Kidney (tissue), 14 donors: ENCODE results near the gene PVALB. TPM values are rescaled to one million over a fixed set of nuclear protein-coding genes. Genes with fewer than 3 reads are reported as not detected.

Source experiments
- DNase-seq, 5 donors: peaks; one replicate each; pipeline ENCODE4 v3.0.0-alpha.2; 2013 to 2020
- FAIRE-seq: peaks from 2 replicates; lab custom pipeline; 2012; peaks lifted over from hg19 to GRCh38; lab: Jason Lieb, UNC
- H3K27ac ChIP-seq, 2 donors: one replicate each; pipeline ENCODE4 v1.7.0; 2013; ENCODE audit warnings: low read depth in 2 of 2, low read length in 2 of 2, inconsistent platforms in 1 of 2
- H3K27me3 ChIP-seq: one replicate; pipeline ENCODE4 v1.7.1; 2013; ENCODE audit warnings: low read length, inconsistent platforms; ENCODE audit not compliant: control insufficient read depth, insufficient read depth
- H3K36me3 ChIP-seq, 3 donors: one replicate each; pipeline versions ENCODE4 v1.7.0 to v1.7.1; 2013; ENCODE audit warnings: low read length in 3 of 3, control low read depth in 1 of 3, inconsistent platforms in 1 of 3; ENCODE audit not compliant: insufficient read depth in 3 of 3, control insufficient read depth in 2 of 3
- H3K4me1 ChIP-seq, 3 donors: one replicate each; pipeline versions ENCODE4 v1.7.0 to v1.7.1; 2013; ENCODE audit warnings: low read length in 3 of 3, inconsistent platforms in 1 of 3, low read depth in 1 of 3; ENCODE audit not compliant: control insufficient read depth in 2 of 3, insufficient read depth in 2 of 3
- H3K4me3 ChIP-seq, 3 donors: one replicate each; pipeline versions ENCODE4 v1.7.0 to v1.8.1; 2013; ENCODE audit warnings: low read length in 3 of 3, control low read depth in 1 of 3, inconsistent platforms in 1 of 3
- H3K9ac ChIP-seq, 3 donors: one replicate each; pipeline versions ENCODE4 v1.7.0 to v1.7.1; 2013; ENCODE audit warnings: low read length in 3 of 3, control low read depth in 1 of 3, inconsistent platforms in 1 of 3
- H3K9me3 ChIP-seq, 3 donors: one replicate each; pipeline versions ENCODE4 v1.7.0 to v1.7.1; 2013; ENCODE audit warnings: low read length in 3 of 3, control low read depth in 1 of 3, inconsistent platforms in 1 of 3; ENCODE audit not compliant: control insufficient read depth in 2 of 3, insufficient read depth in 1 of 3
- intact Hi-C: fragments of 100-400 bp; cut with DNase I; formaldehyde crosslinking; loops from one replicate; pipeline ENCODE4 v1.11.1; 2022
- polyA plus RNA-seq: library from polyadenylated mRNA; stranded (reverse); fragments of 350-450 nt; fragmentation: Illumina TruSeq; extraction: RNeasy Lipid Tissue Mini Kit (QIAGEN cat#74804); gene quantifications from one replicate; pipeline ENCODE4 v1.2.3, GENCODE V29; 2014; ENCODE audit warnings: low read depth, low replicate concordance; ENCODE audit not compliant: insufficient read depth
- total RNA-seq: library from RNA; stranded (reverse); fragmentation: NEBNext Ultra II Directional; extraction: Animal tissue kit (Norgen Biotek cat#: 25700); gene quantifications from one replicate; pipeline ENCODE4 v1.2.1, GENCODE V29; 2021
- TF ChIP-seq, protein P1 (sequence below): IDR thresholded peaks from 3 replicates; pipeline ENCODE4 v1.5.1; 2012; ENCODE audit warnings: mild to moderate bottlenecking, moderate library complexity, borderline replicate concordance; ENCODE audit not compliant: insufficient read depth; ENCODE audit errors: extremely low read depth
- donor health status: control.
- donor health status: control.
- donor health status: control.
- donor health status: control.
- donor health status: control.
- donor health status: DM: yes; HTN: yes; CAD: no.
- donor health status: Normal renal cell carcinoma (clear cell type).

The PVALB gene
- total and polyA plus RNA-seq, 2 donors from 2014 or later: 2.1 to 400 TPM

DNA sequence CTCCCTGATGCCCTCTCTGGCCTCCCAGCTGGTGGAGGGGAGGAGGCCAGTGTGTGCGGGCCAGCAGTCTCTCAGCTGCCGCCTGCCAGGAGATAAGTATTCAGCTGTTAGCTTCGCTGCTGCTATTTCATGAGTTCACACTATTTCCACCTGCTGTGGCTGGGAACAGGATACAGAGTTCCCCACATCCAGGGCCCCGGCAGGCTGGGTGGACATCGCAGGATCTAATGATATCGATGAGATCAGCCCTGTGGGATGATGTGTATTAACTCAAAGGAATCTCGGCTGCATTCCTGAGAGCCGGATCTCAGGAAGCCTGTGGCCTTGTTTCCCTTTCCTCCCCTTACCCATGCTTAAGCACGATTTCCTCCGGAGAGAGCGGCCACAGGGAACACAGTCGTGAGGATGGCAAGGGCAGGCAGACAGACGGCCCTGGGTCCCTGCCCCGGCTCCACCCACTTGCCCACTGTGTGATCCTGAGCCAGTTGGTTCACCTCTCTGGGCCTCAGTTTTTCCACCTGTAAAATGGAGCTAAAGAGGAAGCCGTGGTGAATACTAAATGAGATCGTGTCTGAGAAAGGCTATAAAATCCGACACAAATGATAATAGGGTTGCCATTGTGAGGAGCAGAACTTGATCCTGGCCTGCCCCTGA, 6.5 kb upstream of the PVALB start:
- DNase-seq: peak in 1 of 5 donors; percentile 33

DNA sequence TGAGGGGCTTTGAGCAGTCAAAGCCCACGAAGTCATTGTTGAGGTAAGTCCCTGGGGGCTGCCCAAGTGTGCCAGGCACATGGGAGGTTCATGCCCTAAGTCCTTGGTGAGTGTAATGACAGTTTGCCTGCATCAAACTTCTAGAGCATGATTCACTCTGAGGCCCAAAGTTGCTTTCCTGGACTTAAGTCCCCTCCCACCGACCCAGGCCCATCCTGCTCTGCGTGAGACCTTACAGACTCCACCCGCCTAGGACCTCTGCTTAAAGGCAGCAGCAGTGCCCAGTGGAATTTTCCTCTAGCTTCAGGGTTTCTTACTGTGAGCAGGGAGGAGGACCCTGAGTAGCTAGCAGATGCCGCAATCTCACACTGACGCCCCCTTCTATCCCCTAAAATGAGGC, 5.7 kb upstream of the PVALB start:
- Histone ChIP-seq H3K4me3 (no peak overlapping the region), H3K36me3 (no peaks in the 10 kb centered on the region), H3K9ac (no peak overlapping the region), H3K27ac (no peak overlapping the region), H3K9me3 (no peaks in the 10 kb centered on the region), H3K4me1 (no peaks in the 10 kb centered on the region), H3K27me3 (peaks cover 8% of the 10 kb centered on the region)
- FAIRE-seq (no peak), DNase-seq (no peak)
- TF ChIP-seq, protein P1, sequence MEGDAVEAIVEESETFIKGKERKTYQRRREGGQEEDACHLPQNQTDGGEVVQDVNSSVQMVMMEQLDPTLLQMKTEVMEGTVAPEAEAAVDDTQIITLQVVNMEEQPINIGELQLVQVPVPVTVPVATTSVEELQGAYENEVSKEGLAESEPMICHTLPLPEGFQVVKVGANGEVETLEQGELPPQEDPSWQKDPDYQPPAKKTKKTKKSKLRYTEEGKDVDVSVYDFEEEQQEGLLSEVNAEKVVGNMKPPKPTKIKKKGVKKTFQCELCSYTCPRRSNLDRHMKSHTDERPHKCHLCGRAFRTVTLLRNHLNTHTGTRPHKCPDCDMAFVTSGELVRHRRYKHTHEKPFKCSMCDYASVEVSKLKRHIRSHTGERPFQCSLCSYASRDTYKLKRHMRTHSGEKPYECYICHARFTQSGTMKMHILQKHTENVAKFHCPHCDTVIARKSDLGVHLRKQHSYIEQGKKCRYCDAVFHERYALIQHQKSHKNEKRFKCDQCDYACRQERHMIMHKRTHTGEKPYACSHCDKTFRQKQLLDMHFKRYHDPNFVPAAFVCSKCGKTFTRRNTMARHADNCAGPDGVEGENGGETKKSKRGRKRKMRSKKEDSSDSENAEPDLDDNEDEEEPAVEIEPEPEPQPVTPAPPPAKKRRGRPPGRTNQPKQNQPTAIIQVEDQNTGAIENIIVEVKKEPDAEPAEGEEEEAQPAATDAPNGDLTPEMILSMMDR: no peak
- intact Hi-C loops: no loop called here

More for the DNA sequence above, 6.5 kb upstream of the PVALB start:
- H3K4me3 ChIP-seq: no peak overlapping the region
- H3K36me3 ChIP-seq: no peaks in the 10 kb centered on the region
- intact Hi-C loops: no loop called here
- no peak overlapping the region for H3K9ac ChIP-seq
- no peak overlapping the region for H3K27ac ChIP-seq
- no peak for FAIRE-seq
- no peaks in the 10 kb centered on the region for H3K4me1 ChIP-seq
- peaks cover 2% of the 10 kb centered on the region for H3K27me3 ChIP-seq
- H3K9me3 ChIP-seq: no peaks in the 10 kb centered on the region
- TF ChIP-seq, protein P1: no peak

DNA sequence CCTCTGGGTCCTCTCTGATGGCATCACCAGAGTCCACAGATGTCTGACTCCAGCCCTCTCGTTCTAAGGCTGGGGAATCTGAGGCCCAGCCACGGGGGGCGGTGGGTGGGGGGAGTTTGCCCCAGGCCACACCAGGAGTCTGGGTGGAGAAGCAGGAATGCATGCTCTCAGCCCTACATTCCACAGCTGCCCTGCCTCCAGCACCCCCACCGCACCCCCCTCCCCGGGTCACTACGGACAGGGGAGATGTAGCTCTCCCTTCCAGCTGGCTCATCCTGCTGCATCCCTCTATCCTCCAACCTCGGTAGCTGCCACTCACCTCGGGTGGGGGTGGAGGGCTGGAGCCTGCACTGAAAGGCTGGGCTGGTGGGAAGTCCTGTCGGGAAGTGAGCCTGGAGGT, 2.3 kb upstream of the PVALB start:
- Histone ChIP-seq H3K36me3 (no peaks in the 10 kb centered on the region), H3K4me1 (peaks cover 0 to 9% (median 0%) of the 10 kb centered on the region in 3 donors), H3K9ac (no peak overlapping the region), H3K27ac (no peak overlapping the region), H3K9me3 (no peaks in the 10 kb centered on the region), H3K27me3 (peaks cover 15% of the 10 kb centered on the region), H3K4me3 (no peak overlapping the region)
- intact Hi-C loops: no loop called here
- FAIRE-seq (no peak), DNase-seq (peak in 2 of 5 donors; percentile 60 to 63)
- TF ChIP-seq, protein P1: no peak
